ENCODE results near the gene DENND2C.
A peak's percentile ranks its signal among the peaks of the same experiment; 100 is the strongest.
"Not testable (repeated sequence)": the region's sequence is repeated elsewhere in the genome, so short reads cannot be mapped to it uniquely, and the experiment has no call there.

DENND2C gene

GRCh38 chr1:114581335-114582287 lies 88.2 kb downstream of the DENND2C start, which contains the start of gene BCAS2:
Gene BCAS2 (minus strand): TSS chr1:114581615. CDS start chr1:114581591, 24 bp downstream.
- no peaks in the 10 kb centered on the region for H3K9me3 ChIP-seq (ENCODE audit: control insufficient read depth, insufficient read depth, low read length)
- H3K36me3 ChIP-seq (ENCODE audit: control insufficient read depth, low read length) = peaks cover 35% of the 10 kb centered on the region
- H3K4me1 ChIP-seq (ENCODE audit: control insufficient read depth, low read length) = peaks cover 21% of the 10 kb centered on the region
- H3K27ac ChIP-seq (ENCODE audit: low read depth, low read length) = peak within 1 kb of the TSS; percentile 46
- H3K27me3 ChIP-seq (ENCODE audit: control insufficient read depth, low read length) = no peaks in the 10 kb centered on the region
- H3F3A ChIP-seq (ENCODE audit: control insufficient read depth, insufficient read depth) = no peaks in the 10 kb centered on the region
- H3K4me2 ChIP-seq (ENCODE audit: low read length) = peak within 1 kb of the TSS; percentile 93
- no peaks in the 10 kb centered on the region for H3K9me2 ChIP-seq (replicated peaks; ENCODE audit: control insufficient read depth, low read length)
- H3K4me3 ChIP-seq (ENCODE audit: low read length) = peak within 1 kb of the TSS; percentile 96
- peaks cover 43% of the 10 kb centered on the region for H3K79me2 ChIP-seq (ENCODE audit: control insufficient read depth, low read length)
- no peaks in the 10 kb centered on the region for H4K20me1 ChIP-seq (ENCODE audit: control insufficient read depth, insufficient read depth, low read depth, low read length)
- TF ChIP-seq, protein P1, sequence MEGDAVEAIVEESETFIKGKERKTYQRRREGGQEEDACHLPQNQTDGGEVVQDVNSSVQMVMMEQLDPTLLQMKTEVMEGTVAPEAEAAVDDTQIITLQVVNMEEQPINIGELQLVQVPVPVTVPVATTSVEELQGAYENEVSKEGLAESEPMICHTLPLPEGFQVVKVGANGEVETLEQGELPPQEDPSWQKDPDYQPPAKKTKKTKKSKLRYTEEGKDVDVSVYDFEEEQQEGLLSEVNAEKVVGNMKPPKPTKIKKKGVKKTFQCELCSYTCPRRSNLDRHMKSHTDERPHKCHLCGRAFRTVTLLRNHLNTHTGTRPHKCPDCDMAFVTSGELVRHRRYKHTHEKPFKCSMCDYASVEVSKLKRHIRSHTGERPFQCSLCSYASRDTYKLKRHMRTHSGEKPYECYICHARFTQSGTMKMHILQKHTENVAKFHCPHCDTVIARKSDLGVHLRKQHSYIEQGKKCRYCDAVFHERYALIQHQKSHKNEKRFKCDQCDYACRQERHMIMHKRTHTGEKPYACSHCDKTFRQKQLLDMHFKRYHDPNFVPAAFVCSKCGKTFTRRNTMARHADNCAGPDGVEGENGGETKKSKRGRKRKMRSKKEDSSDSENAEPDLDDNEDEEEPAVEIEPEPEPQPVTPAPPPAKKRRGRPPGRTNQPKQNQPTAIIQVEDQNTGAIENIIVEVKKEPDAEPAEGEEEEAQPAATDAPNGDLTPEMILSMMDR (IDR thresholded peaks at IDR 0.05; ENCODE audit: low read depth, low read length, poor library complexity, severe bottlenecking) = no peak
- TF ChIP-seq EZH2phosphoT487 (IDR thresholded peaks at IDR 0.05; ENCODE audit: borderline replicate concordance, low read length) = no peak

- H3K9me2 ChIP-seq (replicated peaks; ENCODE audit: control insufficient read depth, low read length) = no peaks in the 10 kb centered on the region
- H3K36me3 ChIP-seq (ENCODE audit: control insufficient read depth, low read length) = peaks cover 75% of the 10 kb centered on the region
- no peaks in the 10 kb centered on the region for H3K4me1 ChIP-seq (ENCODE audit: control insufficient read depth, low read length)
Observed at GRCh38 chr1:114574365-114574764, 95.5 kb downstream of the DENND2C start.

GRCh38 chr1:114564141-114564540 lies 105.7 kb downstream of the DENND2C start:
- H3K79me2 ChIP-seq (ENCODE audit: control insufficient read depth, low read length) = no peaks in the 10 kb centered on the region
- no peak overlapping the region for H3K4me2 ChIP-seq (ENCODE audit: low read length)
- no peaks in the 10 kb centered on the region for H4K20me1 ChIP-seq (ENCODE audit: control insufficient read depth, insufficient read depth, low read depth, low read length)
- H3K36me3 ChIP-seq (ENCODE audit: control insufficient read depth, low read length) = peaks cover 46% of the 10 kb centered on the region
- no peak overlapping the region for H3K4me3 ChIP-seq (ENCODE audit: low read length)
- H3K27ac ChIP-seq (ENCODE audit: low read depth, low read length) = no peak overlapping the region
- no peaks in the 10 kb centered on the region for H3K9me2 ChIP-seq (replicated peaks; ENCODE audit: control insufficient read depth, low read length)
- H3K9me3 ChIP-seq (ENCODE audit: control insufficient read depth, insufficient read depth, low read length) = no peaks in the 10 kb centered on the region
- H3K4me1 ChIP-seq (ENCODE audit: control insufficient read depth, low read length) = peaks cover 11% of the 10 kb centered on the region
- H3F3A ChIP-seq (ENCODE audit: control insufficient read depth, insufficient read depth) = no peaks in the 10 kb centered on the region
- no peaks in the 10 kb centered on the region for H3K27me3 ChIP-seq (ENCODE audit: control insufficient read depth, low read length)
- no peak for TF ChIP-seq EZH2phosphoT487 (IDR thresholded peaks at IDR 0.05; ENCODE audit: borderline replicate concordance, low read length)
- TF ChIP-seq, protein P1 (IDR thresholded peaks at IDR 0.05; ENCODE audit: low read depth, low read length, poor library complexity, severe bottlenecking) = no peak

More at GRCh38 chr1:114574365-114574764, 95.5 kb downstream of the DENND2C start:
- Histone ChIP-seq H3F3A (ENCODE audit: control insufficient read depth, insufficient read depth) (no peaks in the 10 kb centered on the region), H3K9me3 (ENCODE audit: control insufficient read depth, insufficient read depth, low read length) (no peaks in the 10 kb centered on the region), H3K4me2 (ENCODE audit: low read length) (no peak overlapping the region), H4K20me1 (ENCODE audit: control insufficient read depth, insufficient read depth, low read depth, low read length) (no peaks in the 10 kb centered on the region), H3K27ac (ENCODE audit: low read depth, low read length) (no peak overlapping the region), H3K27me3 (ENCODE audit: control insufficient read depth, low read length) (no peaks in the 10 kb centered on the region), H3K79me2 (ENCODE audit: control insufficient read depth, low read length) (peaks cover 22% of the 10 kb centered on the region), H3K4me3 (ENCODE audit: low read length) (no peak overlapping the region)
- TF ChIP-seq EZH2phosphoT487 (IDR thresholded peaks at IDR 0.05; ENCODE audit: borderline replicate concordance, low read length) = no peak
- TF ChIP-seq, protein P1 (IDR thresholded peaks at IDR 0.05; ENCODE audit: low read depth, low read length, poor library complexity, severe bottlenecking) = no peak

DNA sequence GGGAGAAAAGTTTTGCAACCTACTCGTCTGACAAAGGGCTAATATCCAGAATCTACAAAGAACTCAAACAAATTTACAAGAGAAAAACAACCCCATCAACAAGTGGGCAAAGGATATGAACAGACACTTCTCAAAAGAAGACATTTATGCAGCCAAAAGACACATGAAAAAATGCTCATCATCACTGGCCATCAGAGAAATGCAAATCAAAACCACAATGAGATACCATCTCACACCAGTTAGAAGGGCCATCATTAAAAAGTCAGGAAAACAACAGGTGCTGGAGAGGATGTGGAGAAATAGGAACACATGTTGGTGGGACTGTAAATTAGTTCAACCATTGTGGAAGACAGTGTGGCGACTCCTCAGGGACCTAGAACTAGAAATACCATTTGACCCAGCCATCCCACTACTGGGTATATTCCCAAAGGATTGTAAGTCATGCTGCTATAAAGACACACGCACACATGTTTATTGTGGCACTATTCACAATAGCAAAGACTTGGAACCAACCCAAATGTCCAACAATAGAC lies 106.8 kb downstream of the DENND2C start:
- H3K4me2 ChIP-seq (ENCODE audit: low read length); H3K9me3 ChIP-seq (ENCODE audit: control insufficient read depth, insufficient read depth, low read length); H3K27me3 ChIP-seq (ENCODE audit: control insufficient read depth, low read length); H3K27ac ChIP-seq (ENCODE audit: low read depth, low read length); H4K20me1 ChIP-seq (ENCODE audit: control insufficient read depth, insufficient read depth, low read depth, low read length); H3K79me2 ChIP-seq (ENCODE audit: control insufficient read depth, low read length); H3K9me2 ChIP-seq (replicated peaks; ENCODE audit: control insufficient read depth, low read length); H3F3A ChIP-seq (ENCODE audit: control insufficient read depth, insufficient read depth); H3K4me3 ChIP-seq (ENCODE audit: low read length): not testable (repeated sequence)
- peaks cover 37% of the 10 kb centered on the region for H3K36me3 ChIP-seq (ENCODE audit: control insufficient read depth, low read length)
- peaks cover 16% of the 10 kb centered on the region for H3K4me1 ChIP-seq (ENCODE audit: control insufficient read depth, low read length)
